Measurements from ENCODE around the gene KCNAB1.

The KCNAB1 gene

DNA sequence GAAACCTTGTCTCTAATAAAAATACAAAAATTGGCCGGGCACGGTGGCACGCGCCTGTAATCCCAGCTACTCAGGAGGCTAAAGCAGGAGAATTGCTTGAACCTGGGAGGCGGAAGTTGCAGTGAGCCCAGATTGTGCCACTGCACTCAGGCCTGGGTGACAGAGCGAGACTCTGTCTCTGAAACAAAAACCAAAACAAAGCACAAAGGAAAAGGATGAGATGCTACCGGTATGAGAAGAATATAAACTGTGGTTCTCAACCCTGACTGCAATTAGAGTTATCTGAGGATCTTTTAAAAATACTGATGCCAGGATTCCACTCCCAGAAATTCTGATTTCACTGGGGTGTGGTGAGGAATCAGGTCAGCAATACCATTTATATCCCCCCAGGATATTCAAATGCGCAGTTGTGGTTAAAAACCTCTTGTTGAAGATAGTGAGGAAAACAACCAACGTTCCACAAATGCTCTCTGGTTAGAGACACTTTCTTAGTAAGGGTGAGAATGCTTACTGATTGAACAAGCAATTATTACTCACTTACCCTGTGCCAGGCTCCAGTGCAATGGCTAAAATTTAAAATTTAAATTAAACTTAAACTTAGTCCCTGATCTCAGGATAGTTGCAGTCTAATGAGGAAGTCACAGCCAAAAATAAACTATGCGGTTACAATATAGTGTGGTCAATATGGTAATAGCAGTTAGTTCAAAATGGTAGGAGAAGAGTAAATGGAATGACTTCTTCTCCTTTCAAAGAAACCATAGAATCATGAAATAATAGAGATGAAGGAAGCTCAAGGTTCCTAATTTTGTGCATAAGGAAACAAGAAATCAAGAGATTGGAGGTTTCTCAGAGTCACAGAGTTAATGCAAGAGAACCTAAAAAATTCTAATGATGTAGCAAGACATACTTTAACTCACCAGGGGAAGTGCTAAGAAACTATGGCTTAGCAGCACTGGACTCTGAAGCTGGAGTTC is 325.0 kb downstream of the KCNAB1 start:
- DNase-seq (ENCODE audit: low read depth in 1 of 2, low spot score in 1 of 2): no peak

DNA sequence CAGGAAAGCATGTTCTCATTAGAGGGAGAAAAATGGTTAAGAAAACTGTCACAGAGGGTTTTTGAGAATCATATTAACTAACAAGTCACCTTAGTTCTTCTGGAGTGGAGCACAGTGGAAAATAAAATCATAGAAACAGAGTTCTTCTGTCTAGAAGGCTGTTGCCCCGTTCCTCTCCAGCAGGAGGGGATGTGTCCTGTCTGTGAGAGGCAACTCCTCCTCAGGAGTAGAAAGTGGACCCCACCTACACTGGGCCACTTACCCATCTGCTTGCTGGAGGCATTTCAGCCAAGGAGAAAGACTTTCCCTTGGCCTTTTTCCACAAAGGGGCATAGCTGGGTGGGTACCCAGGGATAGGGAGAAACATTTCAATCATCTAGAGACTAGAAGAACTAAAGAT is 327.9 kb downstream of the KCNAB1 start:
- DNase-seq (ENCODE audit: low read depth in 1 of 2, low spot score in 1 of 2): peak in 1 of 2 donors; percentile 11

DNA sequence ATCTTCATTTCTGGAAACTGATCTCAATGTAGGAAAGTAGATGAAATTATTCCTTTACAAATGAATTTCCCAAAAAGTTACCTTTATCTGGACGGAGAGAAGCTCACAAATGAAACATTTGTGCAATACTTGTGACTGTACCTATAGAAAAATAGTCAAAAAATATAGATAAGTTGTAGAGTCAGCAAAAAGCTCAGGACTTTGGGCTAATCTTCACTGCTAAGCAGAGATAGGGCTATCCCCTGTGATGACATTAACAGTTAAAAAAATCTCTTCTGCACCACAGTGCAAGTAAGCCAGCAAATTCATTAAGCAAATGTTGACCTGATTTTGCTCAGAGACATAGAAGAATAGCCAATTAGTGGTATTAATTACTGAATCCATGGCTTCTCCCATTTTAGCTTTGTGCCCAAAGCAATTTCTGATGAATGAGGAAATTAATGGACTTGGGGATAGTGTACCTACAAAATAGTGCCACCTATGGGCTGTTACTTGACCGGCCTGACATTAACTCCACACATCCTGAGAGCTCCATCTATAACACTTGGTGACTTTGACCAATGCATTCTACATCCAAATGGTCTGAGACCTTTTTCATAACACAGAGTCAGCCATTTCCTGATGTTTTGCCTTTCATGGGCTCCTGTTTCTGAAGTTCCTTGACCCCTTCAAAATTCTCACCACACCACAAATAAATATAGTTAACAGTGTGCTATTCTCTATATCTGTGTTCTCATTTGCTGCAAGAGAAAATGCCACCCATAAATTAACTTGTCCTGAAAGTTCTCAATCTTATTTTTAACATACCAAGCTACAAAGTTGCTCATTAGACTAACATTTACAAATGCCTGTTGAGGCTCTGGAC is 329.6 kb downstream of the KCNAB1 start:
- no peak for DNase-seq (ENCODE audit: low read depth in 1 of 2, low spot score in 1 of 2)

GRCh38 chr3:156455839-156456238 is 335.5 kb downstream of the KCNAB1 start:
- DNase-seq (ENCODE audit: low read depth in 1 of 2, low spot score in 1 of 2): no peak

- no peak for DNase-seq (ENCODE audit: low read depth in 1 of 2, low spot score in 1 of 2)
Observed at GRCh38 chr3:156456771-156457224, 336.4 kb downstream of the KCNAB1 start.

GRCh38 chr3:156459434-156459833 is 339.1 kb downstream of the KCNAB1 start:
- no peak for DNase-seq (ENCODE audit: low read depth in 1 of 2, low spot score in 1 of 2)

- no peak for DNase-seq (ENCODE audit: low read depth in 1 of 2, low spot score in 1 of 2)
Observed at GRCh38 chr3:156460206-156460611, 339.8 kb downstream of the KCNAB1 start.

DNA sequence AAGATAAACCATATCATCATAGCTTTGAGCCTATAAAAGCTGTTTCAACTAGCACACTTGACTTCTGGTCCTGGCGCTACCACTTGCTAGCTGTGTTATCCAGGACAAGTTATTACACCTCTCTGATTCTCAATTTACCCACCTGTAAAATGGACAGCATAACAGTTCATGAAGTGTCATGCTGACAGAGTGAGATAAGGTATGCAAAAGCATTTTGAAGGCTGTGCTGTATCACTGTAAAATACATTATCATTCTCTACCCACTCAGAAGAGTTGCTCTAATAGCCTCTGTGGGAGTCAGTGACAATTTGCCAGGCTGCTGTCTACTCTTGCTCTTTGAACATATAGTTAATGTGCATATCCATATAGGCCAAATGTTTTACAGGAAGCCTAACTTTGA is 341.5 kb downstream of the KCNAB1 start:
- DNase-seq (ENCODE audit: low read depth in 1 of 2, low spot score in 1 of 2): no peak

- no peak for DNase-seq (ENCODE audit: low read depth in 1 of 2, low spot score in 1 of 2)
Observed at GRCh38 chr3:156463123-156463522, 342.7 kb downstream of the KCNAB1 start.

DNA sequence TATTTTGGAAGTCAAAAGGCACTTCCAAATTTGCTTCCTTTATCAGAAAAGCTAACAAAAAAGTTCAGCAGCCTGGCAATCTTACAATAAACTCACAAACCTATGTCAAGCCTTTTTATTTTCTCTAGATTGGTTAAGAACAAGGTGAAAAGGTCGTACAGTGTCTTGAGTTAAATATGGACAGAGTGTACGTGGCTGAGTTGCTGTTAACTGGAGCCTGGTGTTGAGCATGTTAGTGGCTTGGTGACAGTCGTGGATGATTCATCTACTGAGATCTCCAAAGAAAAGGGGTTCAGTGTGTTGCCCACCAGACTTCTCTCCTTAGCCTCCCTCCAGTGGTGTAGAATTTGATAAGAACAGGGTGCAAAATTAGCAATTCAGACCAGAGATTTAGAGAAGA is 344.8 kb downstream of the KCNAB1 start:
- DNase-seq (ENCODE audit: low read depth in 1 of 2, low spot score in 1 of 2): no peak

GRCh38 chr3:156469456-156469855 is 349.1 kb downstream of the KCNAB1 start:
- no peak for DNase-seq (ENCODE audit: low read depth in 1 of 2, low spot score in 1 of 2)

DNA sequence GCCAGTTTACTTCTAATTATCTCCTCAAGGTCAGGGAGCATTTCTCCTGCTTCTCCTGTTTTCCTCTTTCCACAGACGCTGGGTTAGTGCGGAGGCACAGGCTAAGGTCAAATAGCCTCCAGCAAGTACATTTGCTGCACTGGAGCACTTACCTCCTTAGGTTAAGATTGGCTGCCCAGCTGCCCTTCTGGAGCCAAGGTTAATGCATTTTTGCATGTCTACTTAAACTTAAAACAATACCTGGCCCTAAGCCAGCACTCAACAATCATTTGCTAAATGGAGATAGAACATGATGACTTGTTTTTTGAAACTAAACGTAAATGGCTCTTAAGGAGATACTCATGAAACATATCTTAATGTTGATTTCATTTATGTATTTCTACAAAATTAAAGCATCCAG is 351.1 kb downstream of the KCNAB1 start:
- DNase-seq (ENCODE audit: low read depth in 1 of 2, low spot score in 1 of 2): no peak

DNA sequence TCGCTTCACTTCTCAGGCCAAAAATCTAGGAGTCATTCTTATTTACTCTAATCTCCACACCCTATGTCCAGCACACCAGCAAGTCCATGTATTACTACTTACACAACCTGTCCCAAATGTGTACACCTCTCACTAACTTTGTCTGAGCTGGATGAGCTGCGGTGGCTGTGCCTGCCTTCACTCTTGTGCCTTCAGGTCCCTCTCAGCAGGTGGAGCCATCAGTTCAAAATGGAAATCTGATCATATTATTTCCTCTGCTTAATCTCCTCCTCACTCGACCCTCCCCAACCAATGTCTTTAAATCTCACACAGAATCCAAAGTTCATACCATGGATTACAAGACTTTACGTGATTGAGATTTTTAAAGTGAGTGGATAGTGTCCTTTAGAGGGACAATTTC is 351.8 kb downstream of the KCNAB1 start:
- DNase-seq (ENCODE audit: low read depth in 1 of 2, low spot score in 1 of 2): no peak

- DNase-seq (ENCODE audit: low read depth in 1 of 2, low spot score in 1 of 2): no peak
Observed at GRCh38 chr3:156472684-156473083, 352.3 kb downstream of the KCNAB1 start.

DNA sequence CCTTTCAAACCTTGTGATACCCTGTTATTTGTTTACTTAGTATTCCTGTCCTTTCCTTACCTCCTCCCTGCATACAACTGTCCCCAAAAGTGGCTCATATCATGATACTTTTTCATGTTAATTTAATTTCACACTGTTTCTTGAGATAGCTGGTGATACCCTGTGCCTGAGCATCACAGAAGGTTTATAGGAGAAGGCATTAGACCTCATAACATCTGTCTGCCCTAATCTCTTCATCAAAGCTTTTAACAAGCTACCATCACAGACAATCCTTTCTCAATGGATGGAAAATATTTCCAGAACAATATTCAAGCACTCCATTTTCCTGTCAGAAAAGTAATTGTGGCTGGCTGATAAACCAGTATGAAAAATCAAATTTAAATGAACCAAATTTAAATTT is 353.0 kb downstream of the KCNAB1 start:
- DNase-seq (ENCODE audit: low read depth in 1 of 2, low spot score in 1 of 2): no peak

DNA sequence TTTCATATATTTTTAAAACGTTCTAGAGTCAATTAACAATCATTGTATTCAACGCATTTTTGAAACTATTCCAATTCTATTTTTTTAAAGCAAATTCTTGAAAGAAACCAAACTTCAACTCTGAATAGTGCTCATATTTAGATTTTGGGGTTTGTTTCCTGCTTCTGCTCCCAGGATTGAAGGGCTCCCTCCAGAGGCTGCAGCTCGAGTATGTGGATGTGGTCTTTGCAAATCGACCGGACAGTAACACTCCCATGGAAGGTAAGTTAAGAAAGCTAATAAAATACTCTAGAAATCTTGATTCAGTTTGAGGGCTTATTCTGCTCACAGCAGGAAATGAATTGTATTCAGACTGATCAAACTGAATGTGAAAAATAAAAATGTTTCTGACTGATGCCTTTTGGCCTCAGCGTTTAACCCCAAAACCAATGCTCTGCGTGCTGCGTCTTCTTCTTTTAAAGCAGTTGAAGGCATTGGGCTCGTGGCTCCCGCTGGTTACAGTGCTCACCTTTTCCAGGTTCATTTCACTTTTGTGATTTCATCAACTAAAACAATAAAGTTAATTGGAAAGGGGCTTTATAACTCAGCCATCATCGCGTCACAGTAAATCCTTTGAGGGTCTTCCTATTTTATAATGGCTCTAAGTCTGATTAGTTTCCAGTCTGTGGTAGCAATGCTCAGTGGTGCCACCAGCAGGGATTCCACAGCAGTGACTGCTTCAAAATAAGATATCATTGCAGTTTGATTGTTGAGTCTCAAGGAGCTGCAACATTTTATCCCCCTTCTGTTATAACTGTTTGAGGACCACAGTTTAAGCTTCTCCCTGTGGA is 354.4 kb downstream of the KCNAB1 start:
- DNase-seq (ENCODE audit: low read depth in 1 of 2, low spot score in 1 of 2): no peak

DNA sequence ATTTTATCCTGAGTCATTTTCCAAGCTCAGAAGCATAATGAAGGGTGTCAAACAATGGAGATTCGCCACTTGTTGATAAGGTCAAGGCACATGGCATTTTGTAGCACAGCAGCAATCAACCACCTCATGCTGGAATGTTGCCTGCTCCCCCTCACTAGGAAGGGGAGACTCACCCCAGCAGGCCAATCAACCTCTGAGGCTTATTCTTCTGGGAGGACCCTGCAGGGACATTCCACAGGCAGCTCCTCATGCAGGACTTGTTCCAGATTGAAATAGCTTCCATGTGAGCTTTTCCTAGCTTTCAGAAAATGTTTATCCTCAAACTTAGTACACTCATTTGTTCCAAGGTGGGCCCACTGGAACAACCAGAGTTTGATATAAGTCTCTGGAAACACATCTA is 356.9 kb downstream of the KCNAB1 start:
- no peak for DNase-seq (ENCODE audit: low read depth in 1 of 2, low spot score in 1 of 2)

- DNase-seq (ENCODE audit: low read depth in 1 of 2, low spot score in 1 of 2): no peak
Observed at GRCh38 chr3:156478891-156479290, 358.5 kb downstream of the KCNAB1 start.

GRCh38 chr3:156479604-156480003 is 359.2 kb downstream of the KCNAB1 start:
- no peak for DNase-seq (ENCODE audit: low read depth in 1 of 2, low spot score in 1 of 2)

- DNase-seq (ENCODE audit: low read depth in 1 of 2, low spot score in 1 of 2): no peak
Observed at GRCh38 chr3:156480949-156481348, 360.6 kb downstream of the KCNAB1 start.

DNA sequence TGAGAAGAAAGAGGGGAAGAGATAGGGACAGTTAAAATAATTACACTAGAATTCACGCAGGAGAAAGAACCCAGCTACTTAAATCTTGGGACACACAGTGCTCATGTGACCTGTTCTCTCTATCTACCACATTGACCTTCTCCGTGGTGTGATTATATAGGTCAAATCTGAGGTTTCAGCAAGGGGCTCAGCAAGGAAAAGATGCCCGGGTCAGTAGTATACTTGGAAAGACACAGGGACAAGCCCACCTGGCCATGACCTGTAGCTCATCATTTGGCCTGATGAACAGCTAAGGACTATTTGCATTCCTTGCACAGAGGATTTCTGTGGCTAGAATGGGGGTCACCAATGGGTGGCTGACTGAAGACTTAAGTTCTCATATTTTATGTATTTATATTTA is 362.6 kb downstream of the KCNAB1 start:
- no peak for DNase-seq (ENCODE audit: low read depth in 1 of 2, low spot score in 1 of 2)
